GM23338 (cell line): ENCODE data around the gene HDAC8. TPM values are rescaled to one million over a fixed set of nuclear protein-coding genes. Genes with fewer than 3 reads are reported as not detected.

Experiments used
- ATAC-seq: fragments of 200-7000 bp; cut with Tn5 transposase; 3 replicates; pipeline ENCODE4 v1.9.1; 2020
- DNase-seq: peaks from one replicate; pipeline ENCODE4 v3.0.0-alpha.2; 2015; ENCODE audit warnings: low spot score
- H2AFZ ChIP-seq: fragments of 200-600 bp; sonication (generic); 2 replicates; pipeline ENCODE4 v1.8.0; 2016; ENCODE audit warnings: antibody characterized with exemption, mild to moderate bottlenecking, moderate library complexity
- H3F3A ChIP-seq: fragments of 200-600 bp; sonication (generic); replicated peaks from 2 replicates; pipeline ENCODE4 v1.8.0; 2017; ENCODE audit warnings: antibody characterized with exemption, mixed run types, low read depth
- H3K27ac ChIP-seq: fragments of 200-600 bp; sonication (generic); 2 replicates; pipeline ENCODE4 v1.6.1; 2016; ENCODE audit warnings: low read depth
- H3K27me3 ChIP-seq: fragments of 200-600 bp; sonication (generic); 2 replicates; pipeline ENCODE4 v1.8.0; 2016; ENCODE audit warnings: mild to moderate bottlenecking, mixed run types, moderate library complexity; ENCODE audit not compliant: insufficient read depth
- H3K36me3 ChIP-seq: fragments of 200-600 bp; sonication (generic); 2 replicates; pipeline ENCODE4 v1.8.0; 2016; ENCODE audit warnings: mild to moderate bottlenecking; ENCODE audit not compliant: insufficient read depth
- H3K4me1 ChIP-seq: fragments of 200-600 bp; sonication (generic); 2 replicates; pipeline ENCODE4 v1.8.0; 2016; ENCODE audit warnings: mild to moderate bottlenecking, moderate library complexity; ENCODE audit not compliant: insufficient read depth
- H3K4me2 ChIP-seq: fragments of 200-600 bp; sonication (generic); 2 replicates; pipeline ENCODE4 v1.7.1; 2017; ENCODE audit warnings: mixed run types
- H3K4me3 ChIP-seq: fragments of 200-600 bp; sonication (generic); 2 replicates; pipeline ENCODE4 v1.6.1; 2016; ENCODE audit warnings: mixed run types
- H3K79me2 ChIP-seq: fragments of 200-600 bp; sonication (generic); replicated peaks from 2 replicates; pipeline ENCODE4 v1.8.0; 2017; ENCODE audit warnings: mild to moderate bottlenecking; ENCODE audit not compliant: insufficient read depth
- H3K9me2 ChIP-seq: fragments of 200-600 bp; sonication (generic); 2 replicates; pipeline ENCODE4 v1.8.0; 2017; ENCODE audit not compliant: insufficient read depth
- H4K20me1 ChIP-seq: fragments of 200-600 bp; sonication (generic); replicated peaks from 2 replicates; pipeline ENCODE4 v1.8.0; 2017; ENCODE audit warnings: mild to moderate bottlenecking; ENCODE audit not compliant: insufficient read depth
- H3K27ac Mint-ChIP-seq: 2 replicates; pipeline ENCODE4 v1.8.0; 2020; ENCODE audit warnings: inconsistent platforms, mild to moderate bottlenecking, moderate library complexity, mixed read lengths
- H3K27me3 Mint-ChIP-seq: 3 replicates; pipeline ENCODE4 v1.8.0; 2022; ENCODE audit warnings: low read depth, mild to moderate bottlenecking, moderate library complexity, mixed read lengths, inconsistent platforms; ENCODE audit not compliant: insufficient read depth, poor library complexity
- H3K36me3 Mint-ChIP-seq: 3 replicates; pipeline ENCODE4 v1.8.0; 2021; ENCODE audit warnings: low read depth, mild to moderate bottlenecking, inconsistent platforms, moderate library complexity, mixed read lengths
- H3K4me1 Mint-ChIP-seq: 3 replicates; pipeline ENCODE4 v1.8.0; 2020; ENCODE audit warnings: mild to moderate bottlenecking, inconsistent platforms, mixed read lengths
- H3K4me3 Mint-ChIP-seq: 3 replicates; pipeline ENCODE4 v1.8.0; 2021; ENCODE audit warnings: moderate library complexity, mild to moderate bottlenecking, inconsistent platforms, mixed read lengths
- H3K9me3 Mint-ChIP-seq: 3 replicates; pipeline ENCODE4 v1.8.0; 2020; ENCODE audit warnings: moderate library complexity, mild to moderate bottlenecking, inconsistent platforms, mixed read lengths
- CREB1 ChIP-seq: fragments of 250-450 bp; sonication (Bioruptor Pico); IDR thresholded peaks from 2 replicates; pipeline ENCODE4 v1.5.0; 2020; ENCODE audit warnings: low read depth, mild to moderate bottlenecking, moderate library complexity
- CTCF ChIP-seq, 2 experiments: fragments of 200-600 bp in 1 of 2; sonication (generic) in 1 of 2; conservative IDR thresholded peaks; 2 replicates each; pipeline versions ENCODE4 v1.5.1 to v1.6.1; 2016 to 2017; ENCODE audit warnings: antibody characterized with exemption in 2 of 2, low read depth in 2 of 2, mild to moderate bottlenecking in 2 of 2, moderate library complexity in 1 of 2
- ETS1 ChIP-seq: IDR thresholded peaks from 2 replicates; pipeline ENCODE4 v1.6.1; 2016; ENCODE audit warnings: antibody characterized with exemption
- EZH2 ChIP-seq: fragments of 200-600 bp; sonication (generic); IDR thresholded peaks from one replicate; pipeline ENCODE4 v1.8.0; 2017; ENCODE audit warnings: antibody characterized with exemption, mild to moderate bottlenecking, low read depth; ENCODE audit not compliant: unreplicated experiment
- EZH2phosphoT487 ChIP-seq: fragments of 200-600 bp; sonication (generic); IDR thresholded peaks from one replicate; pipeline ENCODE4 v1.8.1; 2018; ENCODE audit warnings: antibody characterized with exemption; ENCODE audit not compliant: unreplicated experiment
- NANOG ChIP-seq: IDR thresholded peaks from 2 replicates; pipeline ENCODE4 v1.6.1; 2016; ENCODE audit warnings: antibody characterized with exemption, borderline replicate concordance
- POLR2AphosphoS5 ChIP-seq: IDR thresholded peaks from 2 replicates; pipeline ENCODE4 v1.6.1; 2016; ENCODE audit warnings: antibody characterized with exemption, low read depth
- REST ChIP-seq: IDR thresholded peaks from one replicate; pipeline ENCODE4 v1.6.1; 2018; ENCODE audit warnings: antibody characterized with exemption; ENCODE audit not compliant: unreplicated experiment
- STAT1 ChIP-seq: IDR thresholded peaks from one replicate; pipeline ENCODE4 v1.6.1; 2016; ENCODE audit warnings: antibody characterized with exemption; ENCODE audit not compliant: unreplicated experiment
- ZNF114 ChIP-seq: fragments of 250-450 bp; sonication (Bioruptor Pico); IDR thresholded peaks from 2 replicates; pipeline ENCODE4 v1.5.0; 2020; ENCODE audit warnings: mild to moderate bottlenecking, moderate library complexity
- ZNF462 ChIP-seq: fragments of 250-450 bp; sonication (Bioruptor Pico); IDR thresholded peaks from 2 replicates; pipeline ENCODE4 v1.5.0; 2020; ENCODE audit warnings: mild to moderate bottlenecking, moderate library complexity
- polyA plus RNA-seq: library from polyadenylated mRNA; unstranded; fragments of >200 nt; fragmentation: Nextera tagmentation; extraction: Ambion mirVana; gene quantifications from 2 replicates; pipeline ENCODE4 v1.2.1, GENCODE V29; 2016
- total RNA-seq: library from RNA; depleted of rRNA; stranded (reverse); fragments of >200 nt; shearing (Covaris generic); gene quantifications from 2 replicates; pipeline ENCODE4 v1.2.3, GENCODE V29; 2014

Gene HDAC8
- total and polyA plus RNA-seq, 2 experiments from 2014 or later, result 21.6 to 28.7 TPM

GRCh38 chrX:72395237-72395636 lies 177.4 kb downstream of the HDAC8 start:
- Histone ChIP-seq H3K27ac (no peak overlapping the region), H3K36me3 (no peaks in the 10 kb centered on the region), H3K4me1 (peaks cover 11% of the 10 kb centered on the region), H3K27me3 (no peaks in the 10 kb centered on the region), H3K4me2 (0 out of 2 replicates have a peak overlapping the region, but pooled peaks have one; percentile 32), H3F3A (no peaks in the 10 kb centered on the region), H4K20me1 (no peaks in the 10 kb centered on the region), H2AFZ (no peak overlapping the region), H3K79me2 (no peaks in the 10 kb centered on the region), H3K9me2 (no peaks in the 10 kb centered on the region), H3K4me3 (no peak overlapping the region)
- no peaks in the 10 kb centered on the region for H3K9me3 Mint-ChIP-seq
- TF ChIP-seq REST, result no peak
- TF ChIP-seq STAT1, result no peak
- TF ChIP-seq CREB1 (CRISPR knock-in tag), result no peak
- TF ChIP-seq CTCF (conservative IDR thresholded peaks at IDR 0.05; ENCODE audit: low read depth in 2 of 2), result no peak
- TF ChIP-seq NANOG, result no peak
- no peak for TF ChIP-seq ZNF462 (CRISPR knock-in tag)
- no peak for TF ChIP-seq POLR2AphosphoS5
- no peak for TF ChIP-seq ZNF114 (CRISPR knock-in tag)
- TF ChIP-seq ETS1, result no peak
- no peak for TF ChIP-seq EZH2phosphoT487
- TF ChIP-seq EZH2, result no peak
- ATAC-seq (peak; percentile 48; the same call in 2 of the 3 replicates), DNase-seq (no peak)
- H3K4me1 Mint-ChIP-seq, result peaks cover 31% of the 10 kb centered on the region
- no peaks in the 10 kb centered on the region for H3K36me3 Mint-ChIP-seq
- H3K27ac Mint-ChIP-seq, result no peak overlapping the region
- peaks cover 3% of the 10 kb centered on the region for H3K27me3 Mint-ChIP-seq
- no peak overlapping the region for H3K4me3 Mint-ChIP-seq
